Upper lobe of left lung (tissue), 6 donors: Measurements from ENCODE around the gene EPHB1. TPM values are rescaled to one million over a fixed set of nuclear protein-coding genes. Genes with fewer than 3 reads are reported as not detected.

Experiments used
- ATAC-seq, 2 donors: fragments of 200-7000 bp; cut with Tn5 transposase; one replicate each; pipeline ENCODE4 v1.9.1; 2022; ENCODE audit warnings: mild to moderate bottlenecking in 2 of 2, moderate library complexity in 2 of 2; ENCODE audit not compliant: low FRiP score in 2 of 2
- DNase-seq, 2 donors: peaks; one replicate each; pipeline ENCODE4 v3.0.0-alpha.2; 2019 to 2020
- H3K27ac ChIP-seq, 4 donors: fragments of 200-600 bp; sonication (generic); one replicate each; pipeline ENCODE4 v1.5.1; 2016 to 2019
- H3K27me3 ChIP-seq, 4 donors: fragments of 200-600 bp; sonication (generic); one replicate each; pipeline ENCODE4 v1.5.1; 2017 to 2019
- H3K36me3 ChIP-seq, 4 donors: fragments of 200-600 bp; sonication (generic); one replicate each; pipeline ENCODE4 v1.5.1; 2016 to 2019
- H3K4me1 ChIP-seq, 4 donors: fragments of 200-600 bp; sonication (generic); one replicate each; pipeline ENCODE4 v1.5.1; 2018 to 2019
- H3K4me3 ChIP-seq, 4 donors: fragments of 200-600 bp; sonication (generic); one replicate each; pipeline ENCODE4 v1.5.1; 2017 to 2019; ENCODE audit warnings: mild to moderate bottlenecking in 2 of 4, moderate library complexity in 1 of 4
- H3K9me3 ChIP-seq, 4 donors: fragments of 200-600 bp; sonication (generic); one replicate each; pipeline ENCODE4 v1.5.1; 2018 to 2019
- EP300 ChIP-seq, 4 donors: sonication (generic); formaldehyde crosslinking; IDR thresholded peaks; one replicate each; pipeline ENCODE4 v1.5.1; 2017; ENCODE audit warnings: antibody characterized with exemption in 4 of 4, control low read depth in 2 of 4
- POLR2A ChIP-seq, 4 donors: fragments of 450-650 bp; IDR thresholded peaks; one replicate each; pipeline ENCODE4 v1.5.1; 2016 to 2017; ENCODE audit warnings: antibody characterized with exemption in 4 of 4, mild to moderate bottlenecking in 2 of 4
- POLR2AphosphoS5 ChIP-seq, 2 donors: sonication (generic); formaldehyde crosslinking; IDR thresholded peaks; one replicate each; pipeline ENCODE4 v1.5.1; 2017; ENCODE audit warnings: antibody characterized with exemption in 2 of 2
- WGBS, 2 donors: methylation state at CpG; one replicate each; pipeline ENCODE4 v1.1.5; 2017 to 2018; 5-methylcytosine and 5-hydroxymethylcytosine counted together
- total RNA-seq, 6 donors: library from RNA; depleted of rRNA in 4 of 6; stranded (reverse); fragments of >200 nt in 4 of 6; gene quantifications; one replicate each; pipeline versions ENCODE4 v1.1.0 to v1.2.1, GENCODE V29; 2016 to 2021
- TF ChIP-seq, protein P1 (sequence below), 6 experiments: fragments of 450-650 bp in 4 of 6; fragments of 200-600 bp in 2 of 6; sonication (generic) in 2 of 6; IDR thresholded peaks; one replicate each; pipeline ENCODE4 v1.5.1; 2016 to 2019; ENCODE audit warnings: antibody characterized with exemption in 6 of 6
- donor health status: DM: no; HTN: no; CAD: no; lungs with moderate emphysema.
- donor health status: DM: no; HTN: yes; CAD: no; lungs with severe emphysema.

Gene EPHB1
- total RNA-seq, 6 donors from 2014 or later, result 1.3 to 14.6 (median 2.4) TPM; not detected in 1

DNA sequence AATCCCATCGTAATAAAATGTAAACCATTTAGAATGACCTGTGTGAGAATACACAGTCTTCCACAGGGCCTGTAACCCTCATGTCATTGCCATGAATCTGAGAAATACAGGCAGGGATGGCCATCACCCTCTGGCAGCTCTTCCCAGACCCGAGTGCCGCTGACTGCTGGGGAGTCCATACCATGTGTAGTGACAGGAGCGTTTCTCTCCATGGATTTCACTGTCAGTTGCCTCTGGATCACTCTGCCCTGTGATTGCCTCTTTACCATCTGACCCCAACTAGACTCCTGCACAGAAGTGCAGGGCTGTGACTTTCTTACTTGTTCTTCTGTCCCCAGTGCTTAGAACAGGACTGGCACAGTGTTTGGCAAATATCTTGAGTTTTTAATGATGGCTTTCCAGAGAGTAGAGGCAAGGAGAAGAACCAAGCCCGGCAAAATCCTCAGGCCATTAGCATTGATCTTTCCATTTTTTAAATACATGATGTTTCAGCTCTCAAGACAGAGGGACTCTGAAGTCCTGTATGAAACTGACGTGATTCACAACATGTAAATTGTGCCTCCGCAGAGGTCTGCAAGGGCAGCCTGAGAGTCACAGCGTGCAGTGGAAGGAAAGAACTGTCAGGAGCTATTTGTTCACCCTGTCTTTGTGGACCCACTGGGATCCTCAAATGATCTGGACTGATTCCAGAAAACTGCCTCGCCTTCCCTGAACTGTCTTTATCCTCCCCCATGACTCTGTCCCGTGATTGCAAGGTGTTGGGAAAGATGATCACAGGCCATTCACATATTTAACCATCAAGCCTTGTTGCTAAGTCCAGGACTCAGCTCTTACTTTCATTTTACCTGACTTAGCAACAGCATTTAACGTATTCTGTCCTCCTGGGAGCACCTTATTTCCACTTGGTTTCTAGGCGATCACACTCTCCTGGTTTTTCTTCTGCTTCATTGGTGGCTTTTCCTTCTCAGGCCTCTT lies 354.9 kb downstream of the EPHB1 start:
- Histone ChIP-seq H3K36me3 (no peaks in the 10 kb centered on the region), H3K4me3 (no peak overlapping the region), H3K9me3 (no peaks in the 10 kb centered on the region), H3K27me3 (no peaks in the 10 kb centered on the region), H3K27ac (no peak overlapping the region), H3K4me1 (no peaks in the 10 kb centered on the region)
- DNase-seq (no peak), ATAC-seq (no peak)
- TF ChIP-seq, protein P1, sequence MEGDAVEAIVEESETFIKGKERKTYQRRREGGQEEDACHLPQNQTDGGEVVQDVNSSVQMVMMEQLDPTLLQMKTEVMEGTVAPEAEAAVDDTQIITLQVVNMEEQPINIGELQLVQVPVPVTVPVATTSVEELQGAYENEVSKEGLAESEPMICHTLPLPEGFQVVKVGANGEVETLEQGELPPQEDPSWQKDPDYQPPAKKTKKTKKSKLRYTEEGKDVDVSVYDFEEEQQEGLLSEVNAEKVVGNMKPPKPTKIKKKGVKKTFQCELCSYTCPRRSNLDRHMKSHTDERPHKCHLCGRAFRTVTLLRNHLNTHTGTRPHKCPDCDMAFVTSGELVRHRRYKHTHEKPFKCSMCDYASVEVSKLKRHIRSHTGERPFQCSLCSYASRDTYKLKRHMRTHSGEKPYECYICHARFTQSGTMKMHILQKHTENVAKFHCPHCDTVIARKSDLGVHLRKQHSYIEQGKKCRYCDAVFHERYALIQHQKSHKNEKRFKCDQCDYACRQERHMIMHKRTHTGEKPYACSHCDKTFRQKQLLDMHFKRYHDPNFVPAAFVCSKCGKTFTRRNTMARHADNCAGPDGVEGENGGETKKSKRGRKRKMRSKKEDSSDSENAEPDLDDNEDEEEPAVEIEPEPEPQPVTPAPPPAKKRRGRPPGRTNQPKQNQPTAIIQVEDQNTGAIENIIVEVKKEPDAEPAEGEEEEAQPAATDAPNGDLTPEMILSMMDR (IDR thresholded peaks at IDR 0.05), result no peak
- TF ChIP-seq POLR2AphosphoS5 (IDR thresholded peaks at IDR 0.05) (no peak), EP300 (IDR thresholded peaks at IDR 0.05) (no peak), POLR2A (IDR thresholded peaks at IDR 0.05) (no peak)
- 71 to 79% methylated on average over 12 of the region's 12 CpGs for WGBS, 2 donors

DNA sequence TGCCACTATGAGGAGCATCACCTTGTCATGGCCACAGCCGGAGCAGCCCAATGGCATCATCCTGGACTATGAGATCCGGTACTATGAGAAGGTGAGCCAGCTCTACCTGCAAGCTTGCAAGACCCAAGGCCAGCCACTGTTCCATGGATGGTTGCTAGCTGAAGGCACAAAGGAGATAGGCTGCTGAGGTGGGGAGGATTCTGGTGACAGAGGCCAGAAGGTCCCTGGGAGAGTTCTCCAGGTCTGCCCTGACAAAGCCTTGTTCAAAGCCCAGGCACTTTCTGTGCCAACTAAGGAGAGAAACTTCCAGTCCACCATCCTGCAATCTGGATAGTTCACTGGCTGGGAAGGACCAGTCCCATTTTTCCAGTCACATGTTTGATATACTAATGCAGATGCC lies 359.1 kb downstream of the EPHB1 start:
- DNase-seq (no peak), ATAC-seq (no peak)
- TF ChIP-seq POLR2AphosphoS5 (IDR thresholded peaks at IDR 0.05), result no peak
- TF ChIP-seq POLR2A (IDR thresholded peaks at IDR 0.05), result no peak
- TF ChIP-seq, protein P1 (IDR thresholded peaks at IDR 0.05), result no peak
- TF ChIP-seq EP300 (IDR thresholded peaks at IDR 0.05), result no peak
- Histone ChIP-seq H3K9me3 (no peaks in the 10 kb centered on the region), H3K27me3 (no peaks in the 10 kb centered on the region), H3K36me3 (no peaks in the 10 kb centered on the region), H3K4me1 (no peaks in the 10 kb centered on the region), H3K27ac (no peak overlapping the region), H3K4me3 (no peak overlapping the region)
- WGBS, 2 donors, result 95 to 100% methylated on average over 2 of the region's 2 CpGs

DNA sequence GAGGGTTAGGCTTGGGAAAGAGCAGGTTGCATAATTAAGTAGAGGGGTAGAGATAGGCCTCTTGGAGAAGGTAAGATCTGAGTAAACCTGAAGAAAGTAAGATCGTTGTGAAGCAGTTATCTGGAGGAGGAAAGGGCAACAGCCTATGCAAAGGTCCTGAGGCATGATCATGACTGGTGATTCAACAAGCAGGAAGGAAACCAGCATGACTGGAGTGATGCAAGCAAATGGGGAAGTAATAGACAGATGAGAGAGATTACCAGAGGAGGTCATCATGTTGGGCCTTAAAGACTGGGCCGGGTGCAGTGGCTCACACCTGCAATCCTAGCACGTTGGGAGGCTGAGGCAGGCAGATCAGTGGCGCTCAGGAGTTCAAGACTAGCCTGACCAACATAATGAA lies 360.2 kb downstream of the EPHB1 start:
- H3K27ac ChIP-seq, result no peak overlapping the region
- H3K27me3 ChIP-seq, result no peaks in the 10 kb centered on the region
- no peak for TF ChIP-seq EP300 (IDR thresholded peaks at IDR 0.05)
- no peaks in the 10 kb centered on the region for H3K9me3 ChIP-seq
- no peak overlapping the region for H3K4me3 ChIP-seq
- no peak for DNase-seq
- no peak for ATAC-seq
- no peaks in the 10 kb centered on the region for H3K36me3 ChIP-seq
- no peaks in the 10 kb centered on the region for H3K4me1 ChIP-seq
- 88 to 94% methylated on average over 4 of the region's 4 CpGs for whole genome bisulfite sequencing, 2 donors

DNA sequence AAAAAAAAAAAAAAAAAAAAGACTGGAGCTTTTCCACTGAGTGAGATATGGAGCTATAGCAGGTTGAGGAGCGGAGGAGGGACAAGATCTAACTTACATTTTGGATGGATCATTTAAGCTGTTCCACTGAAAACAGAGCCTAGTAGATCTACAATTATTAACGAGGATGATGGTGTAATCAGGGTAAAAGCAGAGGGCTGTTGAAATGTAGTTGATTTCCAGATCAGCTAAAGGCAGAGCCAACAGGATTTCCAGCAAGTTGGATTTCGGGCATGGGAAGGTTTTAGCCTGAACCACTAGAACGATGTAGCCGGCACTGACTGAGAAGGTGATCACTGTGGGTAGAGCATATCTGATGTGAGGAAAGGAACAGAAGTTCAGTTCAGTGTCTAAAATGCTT lies 360.7 kb downstream of the EPHB1 start:
- TF ChIP-seq, protein P1 (IDR thresholded peaks at IDR 0.05), result no peak
- TF ChIP-seq POLR2AphosphoS5 (IDR thresholded peaks at IDR 0.05) (no peak), EP300 (IDR thresholded peaks at IDR 0.05) (no peak), POLR2A (IDR thresholded peaks at IDR 0.05) (no peak)
- 71 to 89% methylated on average over 5 of the region's 5 CpGs for WGBS, 2 donors
- no peak for ATAC-seq

DNA sequence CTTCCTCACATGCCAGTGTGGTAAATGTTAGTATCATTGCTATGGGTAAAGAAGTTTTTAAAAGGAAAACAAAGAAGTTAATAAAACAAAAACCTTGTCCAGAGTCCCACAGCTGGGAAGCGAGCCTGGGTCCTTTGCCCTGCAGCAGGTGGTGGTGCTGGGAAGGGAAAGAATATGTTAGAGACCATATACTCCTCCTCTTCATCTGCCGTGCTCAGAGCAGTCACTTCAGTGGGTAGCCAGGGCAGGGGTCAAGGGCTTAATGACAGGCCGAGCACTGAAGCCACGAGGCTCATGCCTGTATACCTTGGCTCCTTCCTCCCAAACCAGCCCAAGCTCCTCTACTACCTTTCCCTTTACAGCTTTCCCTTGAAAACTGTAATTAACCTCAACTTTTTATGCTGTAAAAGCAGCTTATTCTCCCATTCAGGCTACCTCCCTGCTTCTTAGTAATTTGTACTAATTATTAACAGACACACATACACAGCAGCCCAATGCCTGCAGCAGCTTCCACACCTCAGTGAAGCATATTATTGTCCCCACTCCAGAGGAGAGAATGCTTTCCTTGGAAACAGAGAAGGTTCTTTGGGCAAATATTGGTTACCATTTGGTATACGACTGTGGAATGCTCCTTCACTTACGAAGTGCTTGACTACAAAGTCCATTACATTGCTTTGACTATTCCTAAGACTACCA lies 362.1 kb downstream of the EPHB1 start:
- no peaks in the 10 kb centered on the region for H3K27me3 ChIP-seq
- no peak for TF ChIP-seq POLR2A (IDR thresholded peaks at IDR 0.05)
- no peak for TF ChIP-seq POLR2AphosphoS5 (IDR thresholded peaks at IDR 0.05)
- no peak for TF ChIP-seq EP300 (IDR thresholded peaks at IDR 0.05)
- TF ChIP-seq, protein P1 (IDR thresholded peaks at IDR 0.05), result no peak

More for the DNA sequence above, 360.7 kb downstream of the EPHB1 start:
- DNase-seq, result no peak
- Histone ChIP-seq H3K4me3 (no peak overlapping the region), H3K36me3 (no peaks in the 10 kb centered on the region), H3K9me3 (no peaks in the 10 kb centered on the region), H3K4me1 (no peaks in the 10 kb centered on the region), H3K27me3 (no peaks in the 10 kb centered on the region), H3K27ac (no peak overlapping the region)

More for the DNA sequence above, 362.1 kb downstream of the EPHB1 start:
- ATAC-seq, result no peak
- Histone ChIP-seq H3K27ac (no peak overlapping the region), H3K4me3 (no peak overlapping the region), H3K36me3 (no peaks in the 10 kb centered on the region), H3K9me3 (no peaks in the 10 kb centered on the region), H3K4me1 (no peaks in the 10 kb centered on the region)
- WGBS, 2 donors, result 60 to 73% methylated on average over 6 of the region's 6 CpGs
- DNase-seq, result no peak
